ENCODE data around the gene KRTAP4-7.

Gene KRTAP4-7

DNA sequence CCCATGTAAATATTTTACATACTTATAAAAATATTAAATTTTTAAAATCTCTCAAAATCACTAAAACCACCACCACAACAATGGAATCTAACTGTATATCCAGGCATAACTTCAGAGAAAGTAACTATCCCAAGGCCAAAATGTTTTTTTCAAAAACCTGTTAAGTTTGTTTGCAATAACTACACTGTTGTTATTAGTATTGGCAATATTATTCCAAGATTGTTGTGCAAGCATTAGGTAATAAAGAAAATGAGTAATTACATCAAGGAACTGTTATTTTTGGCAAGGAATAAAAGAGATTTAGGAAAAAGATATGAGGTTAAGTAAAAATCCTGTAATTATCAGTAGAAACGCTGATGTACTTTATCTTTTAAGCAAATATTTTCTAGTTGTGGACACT is 43.4 kb downstream of the KRTAP4-7 start:
- no peak for TF ChIP-seq EZH2phosphoT487 (IDR thresholded peaks at IDR 0.05; ENCODE audit: low read depth)
- TF ChIP-seq, protein P1, sequence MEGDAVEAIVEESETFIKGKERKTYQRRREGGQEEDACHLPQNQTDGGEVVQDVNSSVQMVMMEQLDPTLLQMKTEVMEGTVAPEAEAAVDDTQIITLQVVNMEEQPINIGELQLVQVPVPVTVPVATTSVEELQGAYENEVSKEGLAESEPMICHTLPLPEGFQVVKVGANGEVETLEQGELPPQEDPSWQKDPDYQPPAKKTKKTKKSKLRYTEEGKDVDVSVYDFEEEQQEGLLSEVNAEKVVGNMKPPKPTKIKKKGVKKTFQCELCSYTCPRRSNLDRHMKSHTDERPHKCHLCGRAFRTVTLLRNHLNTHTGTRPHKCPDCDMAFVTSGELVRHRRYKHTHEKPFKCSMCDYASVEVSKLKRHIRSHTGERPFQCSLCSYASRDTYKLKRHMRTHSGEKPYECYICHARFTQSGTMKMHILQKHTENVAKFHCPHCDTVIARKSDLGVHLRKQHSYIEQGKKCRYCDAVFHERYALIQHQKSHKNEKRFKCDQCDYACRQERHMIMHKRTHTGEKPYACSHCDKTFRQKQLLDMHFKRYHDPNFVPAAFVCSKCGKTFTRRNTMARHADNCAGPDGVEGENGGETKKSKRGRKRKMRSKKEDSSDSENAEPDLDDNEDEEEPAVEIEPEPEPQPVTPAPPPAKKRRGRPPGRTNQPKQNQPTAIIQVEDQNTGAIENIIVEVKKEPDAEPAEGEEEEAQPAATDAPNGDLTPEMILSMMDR (IDR thresholded peaks at IDR 0.05; ENCODE audit: low read depth, low read length) = no peak
- H3K36me3 ChIP-seq (replicated peaks; ENCODE audit: low read depth, low read length) = no peaks in the 10 kb centered on the region

DNA sequence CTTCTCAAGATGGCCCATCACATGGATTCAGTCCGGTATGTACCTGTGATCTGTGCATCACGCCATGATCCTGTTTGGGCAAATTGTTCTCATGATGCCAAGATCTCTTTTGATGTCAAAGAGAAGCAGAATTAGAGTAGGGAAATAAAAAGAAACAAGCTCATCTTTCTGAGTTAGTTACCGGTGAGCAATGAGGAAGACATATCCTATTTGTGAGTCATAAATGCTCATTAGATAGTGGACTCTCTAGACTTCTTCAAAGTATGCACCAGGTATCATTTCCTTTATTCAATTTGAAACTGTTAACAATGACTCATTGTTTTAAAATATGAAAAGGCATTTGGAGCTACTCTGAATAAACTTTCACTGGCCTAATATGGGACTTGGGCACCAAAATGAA is 48.0 kb downstream of the KRTAP4-7 start:
- Histone ChIP-seq H3K9me3 (ENCODE audit: insufficient read depth, low read length) (no peaks in the 10 kb centered on the region), H3K36me3 (replicated peaks; ENCODE audit: low read depth, low read length) (no peaks in the 10 kb centered on the region), H3K9ac (ENCODE audit: low read length) (no peak overlapping the region), H4K20me1 (ENCODE audit: insufficient read depth, low read length) (no peaks in the 10 kb centered on the region), H3K4me2 (ENCODE audit: low read length) (no peak overlapping the region), H3K4me3 (ENCODE audit: low read length) (no peak overlapping the region), H3K4me1 (ENCODE audit: low read length) (no peaks in the 10 kb centered on the region), H3K27me3 (ENCODE audit: low read depth, low read length) (peaks cover 15% of the 10 kb centered on the region), H3K79me2 (ENCODE audit: low read length) (no peaks in the 10 kb centered on the region), H3K27ac (ENCODE audit: low read length) (no peak overlapping the region), H2AFZ (ENCODE audit: low read depth, low read length) (no peak overlapping the region)
- TF ChIP-seq, protein P1 (IDR thresholded peaks at IDR 0.05; ENCODE audit: low read depth, low read length) = no peak
- no peak for TF ChIP-seq EZH2phosphoT487 (IDR thresholded peaks at IDR 0.05; ENCODE audit: low read depth)

More for the DNA sequence above, 43.4 kb downstream of the KRTAP4-7 start:
- Histone ChIP-seq H4K20me1 (ENCODE audit: insufficient read depth, low read length) (no peaks in the 10 kb centered on the region), H3K4me2 (ENCODE audit: low read length) (no peak overlapping the region), H3K9ac (ENCODE audit: low read length) (no peak overlapping the region), H3K4me3 (ENCODE audit: low read length) (no peak overlapping the region), H3K9me3 (ENCODE audit: insufficient read depth, low read length) (no peaks in the 10 kb centered on the region), H2AFZ (ENCODE audit: low read depth, low read length) (no peak overlapping the region), H3K27ac (ENCODE audit: low read length) (no peak overlapping the region), H3K27me3 (ENCODE audit: low read depth, low read length) (peaks cover 13% of the 10 kb centered on the region), H3K79me2 (ENCODE audit: low read length) (no peaks in the 10 kb centered on the region), H3K4me1 (ENCODE audit: low read length) (no peaks in the 10 kb centered on the region)

DNA sequence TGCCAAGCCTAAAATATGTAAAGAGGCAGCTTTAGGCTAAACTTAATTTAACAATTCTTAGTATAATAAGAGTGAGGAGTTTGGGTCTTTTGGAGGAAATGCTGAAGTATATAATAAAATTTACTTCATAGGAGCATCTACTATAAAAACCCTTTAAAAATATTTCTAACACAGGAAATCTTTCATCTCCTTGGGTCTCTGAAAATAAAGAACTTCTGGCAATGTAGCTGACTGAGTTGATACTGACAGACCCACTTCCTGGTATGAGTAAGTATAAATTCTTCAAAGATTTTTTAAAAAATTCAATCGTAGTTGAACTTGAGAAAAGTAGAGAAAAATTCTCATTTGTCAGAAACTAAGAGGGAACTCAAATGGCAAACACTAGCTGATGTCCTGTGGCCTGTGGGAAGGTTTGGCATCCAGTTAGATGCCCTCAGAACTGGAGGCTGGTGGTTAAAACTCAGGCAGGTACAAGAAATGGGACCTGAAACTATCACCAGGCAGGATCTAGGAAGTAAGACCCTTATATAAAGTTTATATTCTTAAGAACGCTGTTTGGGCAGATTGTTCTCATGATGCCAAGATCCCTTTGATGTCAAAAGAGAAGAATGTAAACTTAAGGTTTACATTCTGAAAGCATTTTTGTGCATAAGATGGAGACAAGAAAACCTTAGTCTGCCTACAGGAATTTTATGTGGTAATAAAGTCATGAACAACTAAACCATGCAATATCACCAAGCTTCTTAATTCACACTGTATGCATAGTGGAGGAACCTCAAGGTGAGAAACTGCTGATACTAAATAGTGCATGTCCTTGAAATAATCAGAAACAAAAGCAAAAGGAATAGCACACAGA is 50.2 kb downstream of the KRTAP4-7 start:
- Histone ChIP-seq H4K20me1 (ENCODE audit: insufficient read depth, low read length) (no peaks in the 10 kb centered on the region), H3K27ac (ENCODE audit: low read length) (no peak overlapping the region), H3K4me1 (ENCODE audit: low read length) (no peaks in the 10 kb centered on the region), H2AFZ (ENCODE audit: low read depth, low read length) (no peak overlapping the region), H3K79me2 (ENCODE audit: low read length) (no peaks in the 10 kb centered on the region), H3K27me3 (ENCODE audit: low read depth, low read length) (peaks cover 15% of the 10 kb centered on the region), H3K36me3 (replicated peaks; ENCODE audit: low read depth, low read length) (no peaks in the 10 kb centered on the region), H3K4me2 (ENCODE audit: low read length) (no peak overlapping the region), H3K4me3 (ENCODE audit: low read length) (no peak overlapping the region), H3K9me3 (ENCODE audit: insufficient read depth, low read length) (no peaks in the 10 kb centered on the region), H3K9ac (ENCODE audit: low read length) (no peak overlapping the region)
- no peak for TF ChIP-seq EZH2phosphoT487 (IDR thresholded peaks at IDR 0.05; ENCODE audit: low read depth)
- TF ChIP-seq, protein P1 (IDR thresholded peaks at IDR 0.05; ENCODE audit: low read depth, low read length) = no peak
